Measurements from ENCODE around the gene CCNJL.

DNA sequence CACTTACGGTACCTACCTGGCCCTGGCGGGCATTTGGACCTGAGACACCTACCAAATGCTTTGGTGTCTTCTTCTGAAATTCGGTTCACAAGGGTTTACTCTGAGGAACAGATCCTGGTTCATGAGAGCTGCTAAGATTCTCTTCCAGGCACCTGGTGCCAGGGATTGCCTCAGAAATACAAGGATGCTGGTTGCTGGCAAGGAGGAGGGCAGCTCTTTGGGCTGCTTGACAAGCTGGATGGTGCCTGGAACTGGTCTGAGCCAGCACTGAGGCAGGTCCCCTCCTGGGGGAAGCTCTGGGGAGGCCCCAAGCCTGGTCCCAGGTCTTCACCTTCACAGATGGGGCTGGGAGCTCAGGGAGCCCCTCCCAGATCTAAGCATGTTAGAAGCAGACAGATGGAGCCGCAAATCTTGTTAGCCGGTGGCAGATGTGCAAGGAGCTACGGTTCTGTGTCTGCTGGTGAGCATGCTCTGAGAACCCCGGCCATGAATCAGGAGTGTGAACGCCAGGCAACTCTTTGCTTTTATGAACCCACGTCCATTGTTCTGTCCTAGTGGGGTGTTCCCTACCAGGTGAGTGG, 66.8 kb downstream of the CCNJL start:
- TF ChIP-seq POLR2AphosphoS5 (IDR thresholded peaks at IDR 0.05; ENCODE audit: low read depth) (no peak), EZH2 (IDR thresholded peaks at IDR 0.05; ENCODE audit: low read depth, unreplicated experiment) (no peak), CREB1 (CRISPR knock-in tag; IDR thresholded peaks at IDR 0.05; ENCODE audit: low read depth) (no peak), EZH2phosphoT487 (IDR thresholded peaks at IDR 0.05; ENCODE audit: unreplicated experiment) (no peak), ZNF331 (CRISPR knock-in tag; IDR thresholded peaks at IDR 0.05; ENCODE audit: low read depth) (no peak), JUNB (IDR thresholded peaks at IDR 0.05; ENCODE audit: unreplicated experiment) (no peak)
- TF ChIP-seq, protein P1, sequence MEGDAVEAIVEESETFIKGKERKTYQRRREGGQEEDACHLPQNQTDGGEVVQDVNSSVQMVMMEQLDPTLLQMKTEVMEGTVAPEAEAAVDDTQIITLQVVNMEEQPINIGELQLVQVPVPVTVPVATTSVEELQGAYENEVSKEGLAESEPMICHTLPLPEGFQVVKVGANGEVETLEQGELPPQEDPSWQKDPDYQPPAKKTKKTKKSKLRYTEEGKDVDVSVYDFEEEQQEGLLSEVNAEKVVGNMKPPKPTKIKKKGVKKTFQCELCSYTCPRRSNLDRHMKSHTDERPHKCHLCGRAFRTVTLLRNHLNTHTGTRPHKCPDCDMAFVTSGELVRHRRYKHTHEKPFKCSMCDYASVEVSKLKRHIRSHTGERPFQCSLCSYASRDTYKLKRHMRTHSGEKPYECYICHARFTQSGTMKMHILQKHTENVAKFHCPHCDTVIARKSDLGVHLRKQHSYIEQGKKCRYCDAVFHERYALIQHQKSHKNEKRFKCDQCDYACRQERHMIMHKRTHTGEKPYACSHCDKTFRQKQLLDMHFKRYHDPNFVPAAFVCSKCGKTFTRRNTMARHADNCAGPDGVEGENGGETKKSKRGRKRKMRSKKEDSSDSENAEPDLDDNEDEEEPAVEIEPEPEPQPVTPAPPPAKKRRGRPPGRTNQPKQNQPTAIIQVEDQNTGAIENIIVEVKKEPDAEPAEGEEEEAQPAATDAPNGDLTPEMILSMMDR (conservative IDR thresholded peaks at IDR 0.05; ENCODE audit: low read depth in 2 of 2) = no peak
- TF ChIP-seq, protein P2, sequence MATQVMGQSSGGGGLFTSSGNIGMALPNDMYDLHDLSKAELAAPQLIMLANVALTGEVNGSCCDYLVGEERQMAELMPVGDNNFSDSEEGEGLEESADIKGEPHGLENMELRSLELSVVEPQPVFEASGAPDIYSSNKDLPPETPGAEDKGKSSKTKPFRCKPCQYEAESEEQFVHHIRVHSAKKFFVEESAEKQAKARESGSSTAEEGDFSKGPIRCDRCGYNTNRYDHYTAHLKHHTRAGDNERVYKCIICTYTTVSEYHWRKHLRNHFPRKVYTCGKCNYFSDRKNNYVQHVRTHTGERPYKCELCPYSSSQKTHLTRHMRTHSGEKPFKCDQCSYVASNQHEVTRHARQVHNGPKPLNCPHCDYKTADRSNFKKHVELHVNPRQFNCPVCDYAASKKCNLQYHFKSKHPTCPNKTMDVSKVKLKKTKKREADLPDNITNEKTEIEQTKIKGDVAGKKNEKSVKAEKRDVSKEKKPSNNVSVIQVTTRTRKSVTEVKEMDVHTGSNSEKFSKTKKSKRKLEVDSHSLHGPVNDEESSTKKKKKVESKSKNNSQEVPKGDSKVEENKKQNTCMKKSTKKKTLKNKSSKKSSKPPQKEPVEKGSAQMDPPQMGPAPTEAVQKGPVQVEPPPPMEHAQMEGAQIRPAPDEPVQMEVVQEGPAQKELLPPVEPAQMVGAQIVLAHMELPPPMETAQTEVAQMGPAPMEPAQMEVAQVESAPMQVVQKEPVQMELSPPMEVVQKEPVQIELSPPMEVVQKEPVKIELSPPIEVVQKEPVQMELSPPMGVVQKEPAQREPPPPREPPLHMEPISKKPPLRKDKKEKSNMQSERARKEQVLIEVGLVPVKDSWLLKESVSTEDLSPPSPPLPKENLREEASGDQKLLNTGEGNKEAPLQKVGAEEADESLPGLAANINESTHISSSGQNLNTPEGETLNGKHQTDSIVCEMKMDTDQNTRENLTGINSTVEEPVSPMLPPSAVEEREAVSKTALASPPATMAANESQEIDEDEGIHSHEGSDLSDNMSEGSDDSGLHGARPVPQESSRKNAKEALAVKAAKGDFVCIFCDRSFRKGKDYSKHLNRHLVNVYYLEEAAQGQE (IDR thresholded peaks at IDR 0.05; ENCODE audit: unreplicated experiment) = no peak
- TF ChIP-seq, protein P3, sequence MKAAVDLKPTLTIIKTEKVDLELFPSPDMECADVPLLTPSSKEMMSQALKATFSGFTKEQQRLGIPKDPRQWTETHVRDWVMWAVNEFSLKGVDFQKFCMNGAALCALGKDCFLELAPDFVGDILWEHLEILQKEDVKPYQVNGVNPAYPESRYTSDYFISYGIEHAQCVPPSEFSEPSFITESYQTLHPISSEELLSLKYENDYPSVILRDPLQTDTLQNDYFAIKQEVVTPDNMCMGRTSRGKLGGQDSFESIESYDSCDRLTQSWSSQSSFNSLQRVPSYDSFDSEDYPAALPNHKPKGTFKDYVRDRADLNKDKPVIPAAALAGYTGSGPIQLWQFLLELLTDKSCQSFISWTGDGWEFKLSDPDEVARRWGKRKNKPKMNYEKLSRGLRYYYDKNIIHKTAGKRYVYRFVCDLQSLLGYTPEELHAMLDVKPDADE (IDR thresholded peaks at IDR 0.05) = no peak
- TF ChIP-seq, protein P4, sequence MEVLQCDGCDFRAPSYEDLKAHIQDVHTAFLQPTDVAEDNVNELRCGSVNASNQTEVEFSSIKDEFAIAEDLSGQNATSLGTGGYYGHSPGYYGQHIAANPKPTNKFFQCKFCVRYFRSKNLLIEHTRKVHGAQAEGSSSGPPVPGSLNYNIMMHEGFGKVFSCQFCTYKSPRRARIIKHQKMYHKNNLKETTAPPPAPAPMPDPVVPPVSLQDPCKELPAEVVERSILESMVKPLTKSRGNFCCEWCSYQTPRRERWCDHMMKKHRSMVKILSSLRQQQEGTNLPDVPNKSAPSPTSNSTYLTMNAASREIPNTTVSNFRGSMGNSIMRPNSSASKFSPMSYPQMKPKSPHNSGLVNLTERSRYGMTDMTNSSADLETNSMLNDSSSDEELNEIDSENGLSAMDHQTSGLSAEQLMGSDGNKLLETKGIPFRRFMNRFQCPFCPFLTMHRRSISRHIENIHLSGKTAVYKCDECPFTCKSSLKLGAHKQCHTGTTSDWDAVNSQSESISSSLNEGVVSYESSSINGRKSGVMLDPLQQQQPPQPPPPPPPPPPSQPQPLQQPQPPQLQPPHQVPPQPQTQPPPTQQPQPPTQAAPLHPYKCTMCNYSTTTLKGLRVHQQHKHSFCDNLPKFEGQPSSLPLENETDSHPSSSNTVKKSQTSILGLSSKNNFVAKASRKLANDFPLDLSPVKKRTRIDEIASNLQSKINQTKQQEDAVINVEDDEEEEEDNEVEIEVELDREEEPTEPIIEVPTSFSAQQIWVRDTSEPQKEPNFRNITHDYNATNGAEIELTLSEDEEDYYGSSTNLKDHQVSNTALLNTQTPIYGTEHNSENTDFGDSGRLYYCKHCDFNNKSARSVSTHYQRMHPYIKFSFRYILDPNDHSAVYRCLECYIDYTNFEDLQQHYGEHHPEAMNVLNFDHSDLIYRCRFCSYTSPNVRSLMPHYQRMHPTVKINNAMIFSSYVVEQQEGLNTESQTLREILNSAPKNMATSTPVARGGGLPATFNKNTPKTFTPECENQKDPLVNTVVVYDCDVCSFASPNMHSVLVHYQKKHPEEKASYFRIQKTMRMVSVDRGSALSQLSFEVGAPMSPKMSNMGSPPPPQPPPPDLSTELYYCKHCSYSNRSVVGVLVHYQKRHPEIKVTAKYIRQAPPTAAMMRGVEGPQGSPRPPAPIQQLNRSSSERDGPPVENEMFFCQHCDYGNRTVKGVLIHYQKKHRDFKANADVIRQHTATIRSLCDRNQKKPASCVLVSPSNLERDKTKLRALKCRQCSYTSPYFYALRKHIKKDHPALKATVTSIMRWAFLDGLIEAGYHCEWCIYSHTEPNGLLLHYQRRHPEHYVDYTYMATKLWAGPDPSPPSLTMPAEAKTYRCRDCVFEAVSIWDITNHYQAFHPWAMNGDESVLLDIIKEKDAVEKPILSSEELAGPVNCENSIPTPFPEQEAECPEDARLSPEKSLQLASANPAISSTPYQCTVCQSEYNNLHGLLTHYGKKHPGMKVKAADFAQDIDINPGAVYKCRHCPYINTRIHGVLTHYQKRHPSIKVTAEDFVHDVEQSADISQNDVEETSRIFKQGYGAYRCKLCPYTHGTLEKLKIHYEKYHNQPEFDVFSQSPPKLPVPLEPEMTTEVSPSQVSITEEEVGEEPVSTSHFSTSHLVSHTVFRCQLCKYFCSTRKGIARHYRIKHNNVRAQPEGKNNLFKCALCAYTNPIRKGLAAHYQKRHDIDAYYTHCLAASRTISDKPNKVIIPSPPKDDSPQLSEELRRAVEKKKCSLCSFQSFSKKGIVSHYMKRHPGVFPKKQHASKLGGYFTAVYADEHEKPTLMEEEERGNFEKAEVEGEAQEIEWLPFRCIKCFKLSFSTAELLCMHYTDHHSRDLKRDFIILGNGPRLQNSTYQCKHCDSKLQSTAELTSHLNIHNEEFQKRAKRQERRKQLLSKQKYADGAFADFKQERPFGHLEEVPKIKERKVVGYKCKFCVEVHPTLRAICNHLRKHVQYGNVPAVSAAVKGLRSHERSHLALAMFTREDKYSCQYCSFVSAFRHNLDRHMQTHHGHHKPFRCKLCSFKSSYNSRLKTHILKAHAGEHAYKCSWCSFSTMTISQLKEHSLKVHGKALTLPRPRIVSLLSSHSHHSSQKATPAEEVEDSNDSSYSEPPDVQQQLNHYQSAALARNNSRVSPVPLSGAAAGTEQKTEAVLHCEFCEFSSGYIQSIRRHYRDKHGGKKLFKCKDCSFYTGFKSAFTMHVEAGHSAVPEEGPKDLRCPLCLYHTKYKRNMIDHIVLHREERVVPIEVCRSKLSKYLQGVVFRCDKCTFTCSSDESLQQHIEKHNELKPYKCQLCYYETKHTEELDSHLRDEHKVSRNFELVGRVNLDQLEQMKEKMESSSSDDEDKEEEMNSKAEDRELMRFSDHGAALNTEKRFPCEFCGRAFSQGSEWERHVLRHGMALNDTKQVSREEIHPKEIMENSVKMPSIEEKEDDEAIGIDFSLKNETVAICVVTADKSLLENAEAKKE (CRISPR knock-in tag; IDR thresholded peaks at IDR 0.05) = no peak
